Measurements from ENCODE around the gene XYLT1. TPM values are rescaled to one million over a fixed set of nuclear protein-coding genes. Genes with fewer than 3 reads are reported as not detected.

The XYLT1 gene
- total and polyA plus RNA-seq, 10 of the 15 experiments (the other 5 are each of a cell fraction or from before 2014, with no cell fraction given) = 0.88 to 14.8 (median 5.8) TPM

GRCh38 chr16:17244872-17245551, 225.7 kb downstream of the XYLT1 start:
- in situ Hi-C loops (cut with MboI) = no loop called here
- intact Hi-C loops (cut with micrococcal nuclease; ENCODE audit: unreplicated experiment) = no loop called here
- Histone ChIP-seq H4K20me1 (ENCODE audit: control insufficient read depth, insufficient read depth) (no peaks in the 10 kb centered on the region), H3K36me3 (ENCODE audit: control insufficient read depth in 2 of 2, insufficient read depth in 2 of 2, low read length in 1 of 2) (peaks cover 0 to 1% of the 10 kb centered on the region in 2 experiments; a peak in 1 of 4 replicates), H2AFZ (ENCODE audit: control insufficient read depth, low read depth, low read length) (no peak overlapping the region), H3K4me3 (0 out of 2 replicates have a peak overlapping the region, but pooled peaks have one; percentile 12), H3K4me2 (ENCODE audit: control insufficient read depth, insufficient read depth) (peak overlapping the region; percentile 62), H3K4me1 (ENCODE audit: control insufficient read depth, insufficient read depth, low read length) (peaks cover 10% of the 10 kb centered on the region), H3K9me3 (replicated peaks; ENCODE audit: control insufficient read depth, insufficient read depth, low read length) (no peaks in the 10 kb centered on the region), H3K27me3 (replicated peaks in 1 of 2; ENCODE audit: control insufficient read depth in 2 of 2, insufficient read depth in 2 of 2, low read length in 1 of 2) (no peaks in the 10 kb centered on the region), H3K9ac (ENCODE audit: control insufficient read depth, insufficient read depth, low read length) (no peak overlapping the region), H3K27ac (ENCODE audit: control insufficient read depth, insufficient read depth) (no peak overlapping the region), H3K79me2 (ENCODE audit: control insufficient read depth, insufficient read depth, low read length) (no peaks in the 10 kb centered on the region)
- DNase-seq (ENCODE audit: low read depth, low spot score) = no peak
- peak; percentile 54 for ATAC-seq
- CTCF ChIA-PET = interaction anchor here (0.9 kb wide), 1 partner anchor 10 kb away, joined by 3 read pairs; no protein-coding TSS in a partner anchor
- peak; percentile 75; the same call in 1 of the 2 replicates for TF ChIP-seq RUNX3 (IDR thresholded peaks at IDR 0.05; ENCODE audit: low read length)
- peak; percentile 39; the same call in 1 of the 2 replicates for TF ChIP-seq MEF2A (IDR thresholded peaks at IDR 0.05; ENCODE audit: insufficient read depth, low read depth, low read length)
- no peak for TF ChIP-seq ZNF274 (IDR thresholded peaks at IDR 0.05; ENCODE audit: insufficient read depth, insufficient read length)
- TF ChIP-seq MEF2B (IDR thresholded peaks at IDR 0.05; ENCODE audit: partially characterized antibody, poor library complexity, severe bottlenecking) = peak; percentile 27
- TF ChIP-seq NFIC (IDR thresholded peaks at IDR 0.05; ENCODE audit: low read depth, low read length) = peak; percentile 40; the same call in 1 of the 2 replicates
- TF ChIP-seq PKNOX1 (IDR thresholded peaks at IDR 0.05) = 0 out of 2 replicates have a peak, but pooled peaks have one; percentile 26
- peak; percentile 15; the same call in 1 of the 2 replicates for TF ChIP-seq JUNB (IDR thresholded peaks at IDR 0.05)
- no peak for TF ChIP-seq BACH1 (IDR thresholded peaks at IDR 0.05; ENCODE audit: borderline replicate concordance)
- no peak for FAIRE-seq
- SMC1A ChIA-PET (ENCODE audit: uncharacterized antibody, unreplicated experiment) = interaction anchor here (0.8 to 1.9 kb wide), 7 partner anchors 9 to 177 kb away, joined by 3 to 5 read pairs (median 3); no protein-coding TSS in a partner anchor
- RAD21 ChIA-PET (ENCODE audit: unreplicated experiment) = interaction anchor here (1.0 to 1.7 kb wide), 3 partner anchors 10 to 14 kb away, joined by 3 to 7 read pairs (median 3); no protein-coding TSS in a partner anchor
- no TSS peak for BruUV-seq (replicated peaks)
- POLR2A ChIA-PET = no interaction called here
- 53% methylated on average over 9 of the region's 9 CpGs for WGBS (ENCODE audit: insufficient coverage, insufficient replicate concordance, low lambda C conversion rate, missing lambda C conversion rate)

Measured in GM12878 (cell line).